Measurements from ENCODE around the gene SHISA2. TPM values are rescaled to one million over a fixed set of nuclear protein-coding genes. Genes with fewer than 3 reads are reported as not detected.
A peak's percentile ranks its signal among the peaks of the same experiment; 100 is the strongest.

The SHISA2 gene
- total and polyA plus RNA-seq, 4 experiments from 2014 or later = 0.32 to 0.58 (median 0.36) TPM; not detected in 1

GRCh38 chr13:26025771-26026170, 26.0 kb downstream of the SHISA2 start:
- Histone ChIP-seq H3K9me3 (ENCODE audit: control insufficient read depth in 1 of 2, low read length in 2 of 2) (no peaks in the 10 kb centered on the region), H3K4me1 (ENCODE audit: insufficient read depth, low read length) (no peaks in the 10 kb centered on the region), H3K27ac (ENCODE audit: low read depth, low read length) (no peak overlapping the region), H3K27me3 (ENCODE audit: insufficient read depth, low read length) (no peaks in the 10 kb centered on the region), H3K36me3 (ENCODE audit: insufficient read depth, low read length) (no peaks in the 10 kb centered on the region), H3K4me3 (ENCODE audit: low read length in 2 of 2) (no peak overlapping the region)
- H3K4me1 Mint-ChIP-seq = no peaks in the 10 kb centered on the region
- CTCF ChIA-PET (ENCODE audit: partially characterized antibody) = no interaction called here
- H3K4me3 Mint-ChIP-seq = no peak overlapping the region
- no peak overlapping the region for H3K27ac Mint-ChIP-seq
- no peak for DNase-seq
- H3K27me3 Mint-ChIP-seq = peaks cover 3 to 4% of the 10 kb centered on the region in 2 donors
- POLR2A ChIA-PET (ENCODE audit: partially characterized antibody) = no interaction called here
- H3K9me3 Mint-ChIP-seq = peaks cover 0 to 4% (median 2%) of the 10 kb centered on the region in 8 donors
- H3K36me3 Mint-ChIP-seq = peaks cover 0 to 2% of the 10 kb centered on the region in 2 donors
- intact Hi-C loops (cut with micrococcal nuclease) = no loop called here

DNA sequence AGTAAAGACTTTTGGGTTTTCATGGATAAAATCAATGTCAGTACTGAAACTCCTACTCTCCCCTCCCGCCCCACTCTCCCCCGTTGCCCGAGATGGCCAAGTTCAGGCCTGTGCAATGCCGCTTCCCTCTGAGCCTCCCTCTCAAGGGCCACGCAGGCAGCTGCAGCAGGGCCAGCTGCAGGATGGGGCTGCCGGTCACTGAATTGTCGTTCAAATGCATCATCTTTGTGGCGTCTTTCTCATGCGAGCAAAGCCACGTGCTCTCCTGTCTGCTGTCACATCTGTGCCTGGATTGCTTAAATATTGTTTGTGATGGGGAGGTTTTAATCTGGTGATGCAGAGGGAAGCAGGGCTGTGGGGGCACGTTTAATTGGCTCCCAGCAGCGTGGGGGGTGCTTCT, 26.6 kb downstream of the SHISA2 start:
- peaks cover 0 to 2% (median 0%) of the 10 kb centered on the region in 8 donors for H3K9me3 Mint-ChIP-seq
- CTCF ChIA-PET (ENCODE audit: partially characterized antibody) = no interaction called here
- H3K27me3 Mint-ChIP-seq = peaks cover 3% of the 10 kb centered on the region in 2 donors
- H3K27ac ChIP-seq (ENCODE audit: low read depth, low read length) = no peak overlapping the region
- no peak overlapping the region for H3K4me3 Mint-ChIP-seq
- peaks cover 0 to 7% of the 10 kb centered on the region in 2 donors for H3K36me3 Mint-ChIP-seq
- H3K36me3 ChIP-seq (ENCODE audit: insufficient read depth, low read length) = no peaks in the 10 kb centered on the region
- H3K27me3 ChIP-seq (ENCODE audit: insufficient read depth, low read length) = no peaks in the 10 kb centered on the region
- no peaks in the 10 kb centered on the region for H3K4me1 Mint-ChIP-seq
- POLR2A ChIA-PET (ENCODE audit: partially characterized antibody) = no interaction called here
- H3K9me3 ChIP-seq (ENCODE audit: control insufficient read depth in 1 of 2, low read length in 2 of 2) = no peaks in the 10 kb centered on the region
- no peaks in the 10 kb centered on the region for H3K4me1 ChIP-seq (ENCODE audit: insufficient read depth, low read length)
- H3K27ac Mint-ChIP-seq = no peak overlapping the region
- DNase-seq = no peak
- no peak overlapping the region for H3K4me3 ChIP-seq (ENCODE audit: low read length in 2 of 2)
- intact Hi-C loops (cut with micrococcal nuclease) = no loop called here

- POLR2A ChIA-PET (ENCODE audit: partially characterized antibody) = no interaction called here
Measured at GRCh38 chr13:26024558-26024957, 27.3 kb downstream of the SHISA2 start.

GRCh38 chr13:26022538-26023292, 29.1 kb downstream of the SHISA2 start:
- Histone ChIP-seq H3K27me3 (ENCODE audit: insufficient read depth, low read length) (no peaks in the 10 kb centered on the region), H3K27ac (ENCODE audit: low read depth, low read length) (no peak overlapping the region), H3K36me3 (ENCODE audit: insufficient read depth, low read length) (no peaks in the 10 kb centered on the region), H3K4me3 (ENCODE audit: low read length in 2 of 2) (no peak overlapping the region), H3K9me3 (ENCODE audit: control insufficient read depth in 1 of 2, low read length in 2 of 2) (no peaks in the 10 kb centered on the region), H3K4me1 (ENCODE audit: insufficient read depth, low read length) (no peaks in the 10 kb centered on the region)
- ChIA-PET CTCF (ENCODE audit: partially characterized antibody) (no interaction called here), POLR2A (ENCODE audit: partially characterized antibody) (no interaction called here)
- intact Hi-C loops (cut with micrococcal nuclease) = no loop called here
- Mint-ChIP-seq H3K27me3 (peaks cover 0 to 2% of the 10 kb centered on the region in 2 donors), H3K36me3 (peaks cover 0 to 7% of the 10 kb centered on the region in 2 donors), H3K4me3 (no peak overlapping the region), H3K4me1 (peaks cover 0 to 7% (median 5%) of the 10 kb centered on the region in 4 donors), H3K27ac (peak overlapping the region in 1 of 7 donors; percentile 16), H3K9me3 (no peaks in the 10 kb centered on the region)
- no peak for DNase-seq

More at GRCh38 chr13:26024558-26024957, 27.3 kb downstream of the SHISA2 start:
- Histone ChIP-seq H3K36me3 (ENCODE audit: insufficient read depth, low read length) (no peaks in the 10 kb centered on the region), H3K9me3 (ENCODE audit: control insufficient read depth in 1 of 2, low read length in 2 of 2) (no peaks in the 10 kb centered on the region), H3K4me1 (ENCODE audit: insufficient read depth, low read length) (no peaks in the 10 kb centered on the region), H3K27ac (ENCODE audit: low read depth, low read length) (no peak overlapping the region), H3K4me3 (ENCODE audit: low read length in 2 of 2) (no peak overlapping the region), H3K27me3 (ENCODE audit: insufficient read depth, low read length) (no peaks in the 10 kb centered on the region)
- H3K27ac Mint-ChIP-seq = peak overlapping the region in 1 of 7 donors; percentile 53
- no peaks in the 10 kb centered on the region for H3K4me1 Mint-ChIP-seq
- CTCF ChIA-PET (ENCODE audit: partially characterized antibody) = no interaction called here
- H3K4me3 Mint-ChIP-seq = no peak overlapping the region
- intact Hi-C loops (cut with micrococcal nuclease) = no loop called here
- DNase-seq = no peak
- H3K27me3 Mint-ChIP-seq = peaks cover 0 to 2% of the 10 kb centered on the region in 2 donors
- H3K9me3 Mint-ChIP-seq = no peaks in the 10 kb centered on the region
- H3K36me3 Mint-ChIP-seq = peaks cover 0 to 7% of the 10 kb centered on the region in 2 donors

GRCh38 chr13:26021956-26022355, 29.9 kb downstream of the SHISA2 start:
- Mint-ChIP-seq H3K4me1 (peaks cover 0 to 15% (median 11%) of the 10 kb centered on the region in 4 donors), H3K27me3 (peaks cover 0 to 2% of the 10 kb centered on the region in 2 donors), H3K9me3 (no peaks in the 10 kb centered on the region), H3K36me3 (peaks cover 0 to 7% of the 10 kb centered on the region in 2 donors), H3K27ac (no peak overlapping the region), H3K4me3 (no peak overlapping the region)
- DNase-seq = no peak
- CTCF ChIA-PET (ENCODE audit: partially characterized antibody) = no interaction called here
- intact Hi-C loops (cut with micrococcal nuclease) = no loop called here
- no peak overlapping the region for H3K27ac ChIP-seq (ENCODE audit: low read depth, low read length)
- no peaks in the 10 kb centered on the region for H3K27me3 ChIP-seq (ENCODE audit: insufficient read depth, low read length)
- H3K4me3 ChIP-seq (ENCODE audit: low read length in 2 of 2) = no peak overlapping the region
- POLR2A ChIA-PET (ENCODE audit: partially characterized antibody) = no interaction called here
- H3K36me3 ChIP-seq (ENCODE audit: insufficient read depth, low read length) = no peaks in the 10 kb centered on the region
- H3K4me1 ChIP-seq (ENCODE audit: insufficient read depth, low read length) = no peaks in the 10 kb centered on the region
- H3K9me3 ChIP-seq (ENCODE audit: control insufficient read depth in 1 of 2, low read length in 2 of 2) = no peaks in the 10 kb centered on the region

DNA sequence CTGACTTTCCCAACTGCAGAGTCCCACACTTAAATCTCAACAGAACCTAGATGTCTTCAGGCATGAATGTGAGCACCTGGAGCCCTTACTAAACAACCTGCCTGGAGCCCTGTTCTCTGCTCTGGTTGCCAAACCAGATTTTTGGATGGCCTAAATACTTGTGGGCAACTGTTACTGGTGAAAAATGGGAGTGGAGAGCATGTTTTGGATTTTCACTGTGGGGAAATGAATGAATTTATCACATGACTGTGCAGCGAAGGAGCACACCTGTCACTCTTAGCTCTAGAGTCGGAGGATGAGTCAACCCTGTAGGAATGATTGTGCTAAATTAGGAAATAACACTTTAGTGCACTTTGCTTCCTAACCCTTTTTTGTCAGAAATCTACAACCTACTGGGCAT, 30.3 kb downstream of the SHISA2 start:
- H3K27ac ChIP-seq (ENCODE audit: low read depth, low read length) = no peak overlapping the region
- Mint-ChIP-seq H3K4me1 (peaks cover 0 to 19% (median 13%) of the 10 kb centered on the region in 4 donors), H3K4me3 (no peak overlapping the region), H3K9me3 (no peaks in the 10 kb centered on the region), H3K27ac (no peak overlapping the region), H3K27me3 (peaks cover 0 to 2% of the 10 kb centered on the region in 2 donors), H3K36me3 (peaks cover 0 to 7% of the 10 kb centered on the region in 2 donors)
- DNase-seq = no peak
- no peaks in the 10 kb centered on the region for H3K27me3 ChIP-seq (ENCODE audit: insufficient read depth, low read length)
- H3K9me3 ChIP-seq (ENCODE audit: control insufficient read depth in 1 of 2, low read length in 2 of 2) = no peaks in the 10 kb centered on the region
- no peak overlapping the region for H3K4me3 ChIP-seq (ENCODE audit: low read length in 2 of 2)
- intact Hi-C loops (cut with micrococcal nuclease) = no loop called here
- no peaks in the 10 kb centered on the region for H3K4me1 ChIP-seq (ENCODE audit: insufficient read depth, low read length)
- no peaks in the 10 kb centered on the region for H3K36me3 ChIP-seq (ENCODE audit: insufficient read depth, low read length)
- ChIA-PET POLR2A (ENCODE audit: partially characterized antibody) (no interaction called here), CTCF (ENCODE audit: partially characterized antibody) (no interaction called here)

DNA sequence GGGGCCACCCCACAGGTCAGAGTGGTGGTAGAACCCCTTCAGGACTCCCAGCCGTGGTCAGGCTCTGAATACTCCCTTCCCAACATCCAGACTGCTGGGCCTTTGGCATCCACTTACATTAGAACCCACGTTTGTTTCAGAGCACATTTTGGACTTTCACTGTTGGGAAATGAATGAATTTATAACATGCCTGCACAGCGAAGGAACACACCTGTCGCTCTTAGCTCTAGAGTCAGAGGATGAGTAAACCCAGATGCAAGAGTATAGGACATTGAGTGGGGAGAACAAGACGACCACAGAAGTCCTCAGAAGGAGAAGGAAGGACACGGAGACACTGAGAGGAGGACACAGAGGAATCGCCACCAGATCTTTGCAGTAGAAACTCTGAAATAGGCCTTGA, 30.9 kb downstream of the SHISA2 start:
- Mint-ChIP-seq H3K4me1 (peaks cover 0 to 19% (median 13%) of the 10 kb centered on the region in 4 donors), H3K36me3 (peaks cover 0 to 7% of the 10 kb centered on the region in 2 donors), H3K27ac (peak overlapping the region in 1 of 7 donors; percentile 2), H3K27me3 (peaks cover 0 to 2% of the 10 kb centered on the region in 2 donors), H3K9me3 (peaks cover 0 to 2% (median 0%) of the 10 kb centered on the region in 8 donors), H3K4me3 (no peak overlapping the region)
- Histone ChIP-seq H3K4me1 (ENCODE audit: insufficient read depth, low read length) (no peaks in the 10 kb centered on the region), H3K4me3 (ENCODE audit: low read length in 2 of 2) (no peak overlapping the region), H3K27ac (ENCODE audit: low read depth, low read length) (no peak overlapping the region), H3K36me3 (ENCODE audit: insufficient read depth, low read length) (no peaks in the 10 kb centered on the region), H3K27me3 (ENCODE audit: insufficient read depth, low read length) (no peaks in the 10 kb centered on the region), H3K9me3 (ENCODE audit: control insufficient read depth in 1 of 2, low read length in 2 of 2) (no peaks in the 10 kb centered on the region)
- intact Hi-C loops (cut with micrococcal nuclease) = no loop called here
- ChIA-PET POLR2A (ENCODE audit: partially characterized antibody) (no interaction called here), CTCF (ENCODE audit: partially characterized antibody) (no interaction called here)
- DNase-seq = no peak
